Embryonic facial prominence (tissue), 1 donor: ENCODE data around the gene DND1.
A peak's percentile ranks its signal among the peaks of the same experiment; 100 is the strongest.
"Not testable (repeated sequence)": the region's sequence is repeated elsewhere in the genome, so short reads cannot be mapped to it uniquely, and the experiment has no call there.

ENCODE experiments used
- DNase-seq: peaks from one replicate; pipeline ENCODE4 v3.0.0-alpha.2; 2016; ENCODE audit errors: extremely low spot score

The DND1 gene

GRCh38 chr5:140673187-140673976 lies at the start of gene DND1:
Gene DND1 (minus strand): TSS chr5:140673576. CDS start chr5:140673542, 34 bp downstream.
- no peak for DNase-seq

- not testable (repeated sequence) for DNase-seq
These were observed 48.0 kb upstream of the DND1 start for GRCh38 chr5:140721395-140721794.

- DNase-seq, result not testable (repeated sequence)
These were observed 47.4 kb upstream of the DND1 start for GRCh38 chr5:140720738-140721137.

GRCh38 chr5:140718266-140718592 lies 44.9 kb upstream of the DND1 start:
- no peak for DNase-seq

- DNase-seq, result not testable (repeated sequence)
These were observed 42.9 kb upstream of the DND1 start for GRCh38 chr5:140716238-140716637.

GRCh38 chr5:140713562-140714094 lies 40.3 kb upstream of the DND1 start:
- DNase-seq, result no peak

GRCh38 chr5:140711794-140712193 lies 38.4 kb upstream of the DND1 start:
- DNase-seq, result no peak

GRCh38 chr5:140710899-140711552 lies 37.6 kb upstream of the DND1 start:
- no peak for DNase-seq

- DNase-seq, result not testable (repeated sequence)
These were observed 35.4 kb upstream of the DND1 start for GRCh38 chr5:140708787-140709186.

- DNase-seq, result no peak
These were observed 34.4 kb upstream of the DND1 start for GRCh38 chr5:140707812-140708211.

- DNase-seq, result peak; percentile 96
These were observed 27.1 kb upstream of the DND1 start, which contains the start of gene ZMAT2 for GRCh38 chr5:140700177-140701144. Gene ZMAT2 (plus strand): TSS chr5:140700447. CDS start chr5:140700461, 14 bp downstream.

GRCh38 chr5:140696891-140697492 lies 23.6 kb upstream of the DND1 start:
- no peak for DNase-seq

- DNase-seq, result no peak
These were observed 20.9 kb upstream of the DND1 start for GRCh38 chr5:140694276-140694675.

- peak; percentile 75 for DNase-seq
These were observed 17.9 kb upstream of the DND1 start, which contains the start of the genes HARS1 and HARS2 for GRCh38 chr5:140690941-140691924. Gene HARS1 (minus strand): TSS chr5:140691370. CDS start chr5:140691304, 66 bp downstream. Gene HARS2 (plus strand): TSS chr5:140691455. CDS start chr5:140691649, 194 bp downstream.

GRCh38 chr5:140690376-140690932 lies 17.1 kb upstream of the DND1 start:
- no peak for DNase-seq

- no peak for DNase-seq
These were observed 5.6 kb upstream of the DND1 start for GRCh38 chr5:140678993-140679392.

GRCh38 chr5:140677947-140678346 lies 4.6 kb upstream of the DND1 start:
- no peak for DNase-seq

GRCh38 chr5:140674629-140675028 lies 1.3 kb upstream of the DND1 start:
- no peak for DNase-seq

- DNase-seq, result no peak
These were observed 835 bp upstream of the DND1 start for GRCh38 chr5:140674211-140674610.
